ENCODE measurements around the gene SRPK2.

GRCh38 chr7:105227391-105227790 lies 161.3 kb downstream of the SRPK2 start:
- TF ChIP-seq CTCF (IDR thresholded peaks at IDR 0.05) (no peak), POLR2A (IDR thresholded peaks at IDR 0.05) (no peak)
